Stimulated activated CD8-positive, alpha-beta memory T cell treated with anti-CD3 and anti-CD28 coated beads, Interleukin-15, amount 100 ng/mL, for 1 hour (primary cell): ENCODE data around the gene OPN3.

Experiments
- DNase-seq: peaks from one replicate; pipeline ENCODE4 v3.0.0-alpha.2; 2020; ENCODE audit warnings: low read depth

The OPN3 gene

DNA sequence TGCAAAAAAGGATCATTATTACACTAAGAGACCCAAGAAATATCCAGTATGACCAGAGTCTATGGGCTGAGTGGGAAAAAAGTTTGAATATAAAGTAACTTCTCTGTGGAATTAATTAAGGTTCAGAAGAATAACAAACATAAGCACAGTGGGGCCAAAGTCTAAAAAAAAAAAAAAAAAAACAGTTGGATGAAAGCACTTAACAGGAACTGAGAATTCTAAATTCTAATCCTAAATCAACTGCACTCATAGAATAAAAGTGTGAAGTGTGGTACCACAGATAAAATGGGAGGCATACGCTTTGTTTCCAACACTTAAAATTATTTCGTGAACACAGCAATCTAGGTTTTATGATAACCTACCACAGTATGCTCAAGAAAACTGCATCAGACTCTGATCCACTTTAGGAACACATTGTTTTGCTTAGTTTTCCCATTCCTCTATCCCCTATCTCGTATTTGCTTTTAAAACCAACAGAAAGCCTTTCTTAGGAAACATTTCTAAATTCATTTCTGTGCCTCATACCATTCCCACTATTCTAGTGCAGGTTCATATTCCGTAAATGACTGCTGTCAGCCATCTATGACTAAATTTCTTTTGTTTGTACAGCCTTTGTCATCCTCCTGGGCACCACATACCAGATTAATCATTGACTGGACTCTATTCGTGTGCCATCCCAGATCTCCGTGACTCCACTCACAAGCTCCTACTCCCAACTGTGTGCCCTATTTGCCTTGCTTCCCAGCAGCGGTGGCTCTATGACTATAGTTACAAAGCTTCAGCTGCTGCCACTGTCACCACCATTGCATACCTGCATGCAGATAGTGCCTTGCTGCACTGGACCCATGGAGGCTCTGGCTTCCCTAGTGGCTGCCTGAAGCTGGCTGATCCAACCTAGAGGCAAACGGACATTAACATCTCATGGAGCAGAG, 24.9 kb downstream of the OPN3 start:
- DNase-seq: no peak

DNA sequence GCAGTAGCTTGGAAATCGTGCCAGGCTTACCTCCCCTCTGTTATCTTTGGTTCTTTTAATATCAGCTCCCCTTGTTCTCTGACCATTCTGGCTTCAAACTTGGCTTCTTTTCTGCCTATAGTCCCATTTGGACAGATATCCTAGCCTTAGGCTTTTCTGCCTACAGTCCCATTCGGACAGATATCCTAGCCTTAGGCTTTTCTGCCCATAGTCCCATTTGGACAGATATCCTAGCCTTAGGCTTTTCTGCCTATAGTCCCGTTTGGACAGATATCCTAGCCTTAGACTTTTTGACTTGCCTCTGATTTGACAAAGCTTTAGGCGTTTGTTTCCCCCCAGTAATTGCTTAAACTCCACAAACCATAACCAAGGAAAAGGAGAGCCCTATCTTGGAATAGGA, 25.6 kb downstream of the OPN3 start:
- no peak for DNase-seq

DNA sequence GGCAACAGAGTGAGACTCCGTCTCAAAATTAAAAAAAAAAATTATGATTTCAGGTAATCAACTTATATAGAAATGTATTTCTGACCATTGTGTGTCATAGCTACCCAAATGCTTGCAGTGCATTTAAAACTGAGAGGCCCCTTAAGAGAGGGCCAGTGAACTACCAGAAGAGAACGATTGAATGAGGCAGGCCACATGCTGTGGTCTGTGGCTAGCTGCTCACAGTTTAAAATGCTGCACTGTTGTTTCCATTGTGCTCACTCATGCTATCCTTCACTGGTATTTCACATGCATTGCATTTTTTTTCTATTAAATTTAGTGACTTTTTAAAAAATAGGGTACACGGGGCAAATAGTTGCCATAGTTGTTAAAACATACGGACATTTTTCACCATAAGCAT, 26.0 kb downstream of the OPN3 start:
- DNase-seq: no peak

DNA sequence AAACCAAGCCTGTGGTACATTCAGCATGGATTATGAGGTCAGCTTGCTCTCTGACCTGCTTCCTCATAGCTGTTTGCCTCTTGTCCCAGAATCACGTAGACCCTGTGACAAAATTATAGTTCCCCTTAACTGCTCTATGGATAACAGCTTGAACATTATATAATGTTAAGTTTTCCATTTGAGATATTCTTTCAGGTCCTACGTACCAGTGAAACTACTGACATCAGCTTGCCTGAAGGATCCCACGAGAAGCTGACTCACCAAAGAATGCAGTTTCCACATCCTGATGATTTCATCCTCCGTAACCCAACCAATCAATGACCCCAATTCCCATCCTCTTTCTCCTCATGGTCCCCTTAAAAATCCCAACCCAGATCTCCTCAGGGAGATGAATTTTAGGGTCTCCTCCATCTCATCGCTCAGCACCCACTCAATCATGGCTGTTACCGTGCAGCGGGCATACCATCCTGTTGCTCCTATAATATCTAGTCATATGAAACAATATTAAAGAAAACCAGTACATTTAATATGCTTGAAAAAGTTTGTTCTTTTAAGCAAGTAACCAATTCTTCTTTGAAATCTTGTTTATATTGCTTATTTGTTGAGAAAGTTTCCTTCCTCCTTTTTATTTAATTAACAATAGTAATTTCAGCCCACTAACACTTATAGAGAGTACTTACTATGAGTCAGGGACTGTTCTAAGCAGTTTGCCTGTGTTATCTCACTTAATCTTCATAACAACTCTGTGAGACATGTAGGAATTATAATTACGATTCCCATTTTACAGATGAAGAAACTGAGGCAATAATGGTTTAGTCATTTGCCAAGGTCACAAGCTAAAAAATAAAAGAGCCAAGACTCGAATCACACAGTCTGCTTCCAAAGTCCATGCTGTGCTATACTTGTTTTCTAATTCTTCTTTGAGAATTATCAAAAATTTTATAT, 27.4 kb downstream of the OPN3 start:
- DNase-seq: no peak

- DNase-seq: no peak
Observed at GRCh38 chr1:241611736-241612135, 28.4 kb downstream of the OPN3 start.

DNA sequence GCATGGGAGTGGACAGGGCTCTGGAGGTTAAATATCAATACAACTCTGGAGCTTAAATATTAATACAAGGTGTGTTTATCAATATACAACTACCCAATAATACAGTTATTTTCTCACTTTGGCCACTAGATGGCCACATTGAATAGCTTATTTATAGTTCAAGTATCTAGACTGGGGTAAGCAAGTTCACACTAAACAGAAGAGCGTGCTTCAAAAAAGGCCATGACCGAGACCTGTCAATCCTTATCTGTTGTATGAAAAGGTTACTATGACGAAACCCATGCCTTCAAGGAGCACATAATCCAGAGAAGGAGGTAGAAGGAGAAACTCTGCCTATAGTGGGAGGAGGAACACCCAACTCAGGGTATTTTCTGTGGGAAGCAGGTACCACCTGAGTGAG, 29.1 kb downstream of the OPN3 start:
- no peak for DNase-seq

- DNase-seq: no peak
Observed at GRCh38 chr1:241610056-241610815, 29.9 kb downstream of the OPN3 start.

- DNase-seq: no peak
Observed at GRCh38 chr1:241608379-241609033, 31.7 kb downstream of the OPN3 start.

- no peak for DNase-seq
Observed at GRCh38 chr1:241607497-241607896, 32.7 kb downstream of the OPN3 start.

DNA sequence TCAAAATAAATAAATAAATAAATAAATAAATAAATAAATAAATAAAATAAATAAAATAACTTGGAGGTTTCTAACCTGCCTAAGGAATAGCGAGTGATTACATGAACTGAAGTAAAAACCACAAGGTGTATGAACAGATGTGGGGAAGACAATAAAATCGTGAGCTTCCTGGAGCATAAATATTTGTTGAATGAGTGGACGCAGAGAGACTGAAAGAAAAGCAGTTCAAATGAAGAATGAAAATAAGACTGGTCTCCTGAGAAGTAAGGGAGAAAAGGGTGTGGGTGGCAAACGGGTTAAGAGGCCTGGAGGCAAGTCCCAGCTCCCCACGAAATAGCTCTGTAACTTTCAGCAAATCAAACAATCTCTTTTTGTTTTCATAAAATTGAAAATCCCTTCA, 33.6 kb downstream of the OPN3 start:
- DNase-seq: no peak

DNA sequence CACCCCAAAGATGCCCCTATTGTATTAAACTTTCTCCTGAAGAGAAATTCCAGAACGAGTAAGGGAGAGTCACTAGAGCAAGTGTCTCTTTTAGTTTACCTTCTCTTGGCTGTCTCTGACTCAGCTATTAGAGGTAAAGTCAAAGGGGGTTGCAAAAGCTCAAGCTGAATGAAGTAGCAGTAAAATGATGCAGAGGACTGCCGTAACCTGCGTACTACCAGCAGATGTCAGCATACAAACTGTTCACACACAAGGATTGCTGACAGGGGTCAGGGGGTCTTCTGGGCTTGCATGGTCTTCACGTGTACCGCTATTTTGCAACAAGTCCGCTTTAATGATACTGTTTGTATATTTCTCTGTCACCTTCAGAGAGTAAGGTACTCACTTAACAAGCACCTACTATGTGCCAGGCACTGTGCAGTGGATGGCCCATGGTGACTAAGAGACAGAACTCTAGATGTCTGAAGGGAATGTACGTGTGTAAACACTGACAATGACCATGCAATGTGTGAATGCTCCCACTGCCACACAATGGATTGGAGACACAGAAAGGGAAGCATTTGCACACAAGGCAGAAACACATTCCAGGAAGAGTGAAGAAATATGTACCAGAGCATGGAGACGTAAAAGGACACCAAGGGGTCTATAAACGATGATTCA, 34.9 kb downstream of the OPN3 start:
- no peak for DNase-seq

DNA sequence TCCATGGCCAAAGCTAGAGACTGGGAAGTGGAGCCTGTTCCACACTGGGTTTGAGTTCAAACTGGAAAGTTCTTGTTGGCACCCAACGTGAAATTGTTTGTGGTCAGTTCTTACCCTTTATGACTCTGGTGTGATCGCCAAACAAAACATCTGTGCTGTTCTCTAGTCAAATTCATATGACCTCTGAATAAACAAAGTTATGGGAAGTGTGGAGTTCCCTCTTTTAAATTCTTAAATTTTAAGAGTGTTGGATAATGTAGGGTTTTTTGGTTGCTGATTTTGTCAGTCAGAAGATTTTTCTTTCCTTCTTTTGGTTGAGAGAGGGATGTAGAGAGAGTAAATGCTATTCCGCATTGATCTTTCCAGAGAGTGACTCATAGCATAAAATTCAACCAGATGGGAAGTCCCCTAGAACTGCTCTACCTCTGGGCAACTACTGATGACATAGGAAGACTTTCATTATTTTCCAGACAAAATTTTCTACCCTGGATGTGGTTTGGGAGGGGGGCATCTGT, 36.4 kb downstream of the OPN3 start:
- no peak for DNase-seq

GRCh38 chr1:241600496-241600901, 39.7 kb downstream of the OPN3 start:
- DNase-seq: no peak

- no peak for DNase-seq
Observed at GRCh38 chr1:241598249-241598648, 41.9 kb downstream of the OPN3 start.

GRCh38 chr1:241596633-241597032, 43.5 kb downstream of the OPN3 start:
- no peak for DNase-seq

- DNase-seq: no peak
Observed at GRCh38 chr1:241593186-241593585, 47.0 kb downstream of the OPN3 start.

DNA sequence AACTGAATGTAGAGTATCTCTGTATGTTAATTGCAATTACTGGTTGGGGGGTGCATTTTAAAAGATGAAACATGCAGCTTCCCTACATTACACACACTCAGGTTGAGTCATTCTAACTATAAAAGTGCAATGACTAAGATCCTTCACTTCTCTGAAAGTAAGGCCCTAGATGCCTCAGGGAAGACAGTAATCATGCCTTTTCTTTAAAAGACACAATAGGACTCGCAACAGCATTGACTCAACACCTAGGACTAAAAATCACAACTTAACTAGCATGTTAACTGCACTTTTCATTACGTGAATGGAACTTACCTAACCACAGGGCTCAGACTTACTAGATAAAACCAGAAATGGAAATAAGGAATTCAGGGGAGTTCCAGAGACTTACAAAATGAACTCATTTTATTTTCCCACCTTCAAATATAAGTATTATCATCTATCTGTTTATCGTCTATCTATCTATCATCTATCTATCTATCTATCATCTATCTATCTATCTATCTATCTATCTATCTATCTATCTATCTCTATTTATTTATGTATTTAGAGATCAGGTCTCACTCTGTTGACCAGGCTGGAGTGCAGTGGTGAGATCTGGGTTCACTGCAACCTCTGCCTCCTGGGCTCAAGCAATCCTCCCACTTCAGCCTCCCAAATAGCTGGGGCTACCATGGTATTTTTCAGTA, 47.8 kb downstream of the OPN3 start:
- no peak for DNase-seq

- DNase-seq: no peak
Observed at GRCh38 chr1:241591736-241592135, 48.4 kb downstream of the OPN3 start.

DNA sequence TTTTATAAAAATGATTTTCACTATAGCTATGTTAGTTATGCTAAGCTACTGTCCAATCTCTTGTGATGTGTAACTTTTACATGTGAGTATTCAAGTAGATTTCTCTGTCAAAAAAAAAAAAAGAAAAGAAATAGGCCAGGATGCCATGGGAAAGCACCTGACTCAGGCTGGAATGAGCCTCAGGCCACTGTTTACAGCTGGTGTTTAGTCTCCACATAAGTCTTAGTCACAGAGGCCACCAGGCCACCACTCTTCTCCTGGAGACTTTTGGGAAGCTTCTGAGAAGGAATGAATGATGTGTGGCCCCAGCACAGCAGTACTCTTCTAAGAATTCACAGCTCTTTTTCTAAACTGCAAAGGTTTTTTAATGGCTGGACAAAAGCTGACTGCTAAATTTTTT, 48.9 kb downstream of the OPN3 start:
- DNase-seq: no peak

DNA sequence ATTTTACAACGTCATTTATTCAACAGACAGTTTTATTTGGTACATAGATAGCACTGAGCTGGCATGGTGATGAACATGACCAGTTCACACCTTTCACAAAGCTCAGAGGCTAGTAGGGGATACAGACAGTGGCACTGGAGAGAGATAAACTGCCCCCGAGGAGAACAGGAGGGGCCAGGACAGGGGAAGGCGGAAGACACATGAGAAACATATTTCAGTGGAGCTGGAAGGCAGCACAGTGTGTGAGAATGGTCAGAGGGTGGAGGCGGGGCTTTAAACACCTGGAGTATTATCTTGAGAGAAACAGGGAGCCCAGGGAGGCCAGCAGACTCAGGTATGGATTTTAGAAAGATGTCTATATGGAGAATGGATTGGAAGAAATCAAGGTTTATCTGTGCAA, 49.5 kb downstream of the OPN3 start:
- no peak for DNase-seq
